Measurements from ENCODE around the gene JPH3. TPM values are rescaled to one million over a fixed set of nuclear protein-coding genes. Genes with fewer than 3 reads are reported as not detected.

The JPH3 gene
- total RNA-seq, 2 donors from 2014 or later: 37.0 to 39.1 TPM

DNA sequence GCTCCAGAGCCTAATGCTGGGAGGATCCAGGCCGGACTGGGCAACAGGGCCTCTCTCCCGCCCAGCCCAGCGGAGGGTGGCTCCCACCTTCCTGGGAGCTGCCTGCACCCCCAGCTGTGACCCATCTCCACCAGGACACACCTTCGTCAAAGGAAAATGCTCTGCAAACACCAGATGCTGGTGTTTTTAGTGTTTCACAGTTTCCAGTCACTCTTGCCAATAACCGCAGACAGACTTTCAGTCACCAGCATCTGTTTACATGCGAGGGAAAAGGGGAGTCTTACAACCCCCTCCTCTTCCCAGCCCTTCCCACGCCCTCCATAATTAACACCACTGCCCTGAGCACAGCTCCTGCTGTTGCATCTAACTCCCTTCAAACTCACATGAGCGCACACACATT is 138.1 kb downstream of the JPH3 start:
- Histone ChIP-seq H3K27me3 (ENCODE audit: control insufficient read depth, insufficient read depth, low read length, poor library complexity, severe bottlenecking) (no peaks in the 10 kb centered on the region), H3K9ac (ENCODE audit: extremely low read depth, low read length, poor library complexity, severe bottlenecking) (no peak overlapping the region), H3K36me3 (ENCODE audit: control insufficient read depth, insufficient read depth, low read length) (peaks cover 53% of the 10 kb centered on the region), H3K4me3 (ENCODE audit: low read length) (no peak overlapping the region), H3K4me1 (ENCODE audit: control insufficient read depth, insufficient read depth, low read length) (no peaks in the 10 kb centered on the region), H3K27ac (ENCODE audit: low read depth, low read length) (no peak overlapping the region), H3K9me3 (ENCODE audit: control insufficient read depth, low read length) (peaks cover 10% of the 10 kb centered on the region)
- H3K36me3 Mint-ChIP-seq (ENCODE audit: low read depth): peaks cover 51% of the 10 kb centered on the region
- H3K27me3 Mint-ChIP-seq (ENCODE audit: insufficient read depth): no peaks in the 10 kb centered on the region
- no peak overlapping the region for H3K27ac Mint-ChIP-seq
- no peaks in the 10 kb centered on the region for H3K9me3 Mint-ChIP-seq
- DNase-seq: no peak
- H3K4me1 Mint-ChIP-seq: no peaks in the 10 kb centered on the region
- TF ChIP-seq, protein P1, sequence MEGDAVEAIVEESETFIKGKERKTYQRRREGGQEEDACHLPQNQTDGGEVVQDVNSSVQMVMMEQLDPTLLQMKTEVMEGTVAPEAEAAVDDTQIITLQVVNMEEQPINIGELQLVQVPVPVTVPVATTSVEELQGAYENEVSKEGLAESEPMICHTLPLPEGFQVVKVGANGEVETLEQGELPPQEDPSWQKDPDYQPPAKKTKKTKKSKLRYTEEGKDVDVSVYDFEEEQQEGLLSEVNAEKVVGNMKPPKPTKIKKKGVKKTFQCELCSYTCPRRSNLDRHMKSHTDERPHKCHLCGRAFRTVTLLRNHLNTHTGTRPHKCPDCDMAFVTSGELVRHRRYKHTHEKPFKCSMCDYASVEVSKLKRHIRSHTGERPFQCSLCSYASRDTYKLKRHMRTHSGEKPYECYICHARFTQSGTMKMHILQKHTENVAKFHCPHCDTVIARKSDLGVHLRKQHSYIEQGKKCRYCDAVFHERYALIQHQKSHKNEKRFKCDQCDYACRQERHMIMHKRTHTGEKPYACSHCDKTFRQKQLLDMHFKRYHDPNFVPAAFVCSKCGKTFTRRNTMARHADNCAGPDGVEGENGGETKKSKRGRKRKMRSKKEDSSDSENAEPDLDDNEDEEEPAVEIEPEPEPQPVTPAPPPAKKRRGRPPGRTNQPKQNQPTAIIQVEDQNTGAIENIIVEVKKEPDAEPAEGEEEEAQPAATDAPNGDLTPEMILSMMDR (conservative IDR thresholded peaks at IDR 0.05): no peak
- no peak overlapping the region for H3K4me3 Mint-ChIP-seq
- 94 to 97% methylated on average over 5 to 8 of the region's 8 CpGs for WGBS, 2 experiments (ENCODE audit: insufficient coverage in 1 of 2, insufficient read length in 1 of 2)

DNA sequence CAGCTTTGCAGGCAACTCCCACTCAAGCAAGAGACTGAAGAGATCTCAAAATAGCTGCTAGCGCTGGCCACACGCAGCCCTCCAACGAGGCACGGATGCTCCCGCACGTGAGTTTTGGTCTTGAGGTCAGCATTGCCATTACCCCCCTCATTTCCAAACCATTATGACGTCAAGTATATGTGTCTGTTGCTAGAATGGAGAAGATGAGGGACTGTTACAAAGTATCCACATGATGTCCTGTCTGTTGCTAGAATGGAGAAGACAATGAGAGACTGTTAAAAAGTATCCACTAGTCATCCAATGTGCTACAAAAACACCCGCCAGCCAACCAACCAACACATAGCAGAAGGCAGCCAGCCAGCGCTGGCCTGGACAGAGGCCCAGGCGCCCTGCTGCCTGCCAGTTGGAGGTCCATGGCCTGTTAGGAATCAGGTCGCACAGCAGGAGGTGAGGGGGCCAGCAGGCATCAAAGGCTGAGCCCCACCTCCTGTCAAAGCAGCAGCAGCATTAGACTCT is 138.7 kb downstream of the JPH3 start:
- no peaks in the 10 kb centered on the region for H3K27me3 ChIP-seq (ENCODE audit: control insufficient read depth, insufficient read depth, low read length, poor library complexity, severe bottlenecking)
- H3K27ac Mint-ChIP-seq: no peak overlapping the region
- H3K36me3 Mint-ChIP-seq (ENCODE audit: low read depth): peaks cover 51% of the 10 kb centered on the region
- DNase-seq: no peak
- H3K27ac ChIP-seq (ENCODE audit: low read depth, low read length): no peak overlapping the region
- peaks cover 10% of the 10 kb centered on the region for H3K9me3 ChIP-seq (ENCODE audit: control insufficient read depth, low read length)
- no peaks in the 10 kb centered on the region for H3K27me3 Mint-ChIP-seq (ENCODE audit: insufficient read depth)
- no peak overlapping the region for H3K4me3 Mint-ChIP-seq
- H3K4me1 Mint-ChIP-seq: no peaks in the 10 kb centered on the region
- no peak overlapping the region for H3K4me3 ChIP-seq (ENCODE audit: low read length)
- no peaks in the 10 kb centered on the region for H3K4me1 ChIP-seq (ENCODE audit: control insufficient read depth, insufficient read depth, low read length)
- TF ChIP-seq, protein P1 (conservative IDR thresholded peaks at IDR 0.05): no peak
- 83 to 93% methylated on average over 2 to 10 of the region's 11 CpGs for WGBS, 2 experiments (ENCODE audit: insufficient coverage in 1 of 2, insufficient read length in 1 of 2)
- H3K9me3 Mint-ChIP-seq: no peaks in the 10 kb centered on the region
- H3K9ac ChIP-seq (ENCODE audit: extremely low read depth, low read length, poor library complexity, severe bottlenecking): no peak overlapping the region
- H3K36me3 ChIP-seq (ENCODE audit: control insufficient read depth, insufficient read depth, low read length): peaks cover 57% of the 10 kb centered on the region

DNA sequence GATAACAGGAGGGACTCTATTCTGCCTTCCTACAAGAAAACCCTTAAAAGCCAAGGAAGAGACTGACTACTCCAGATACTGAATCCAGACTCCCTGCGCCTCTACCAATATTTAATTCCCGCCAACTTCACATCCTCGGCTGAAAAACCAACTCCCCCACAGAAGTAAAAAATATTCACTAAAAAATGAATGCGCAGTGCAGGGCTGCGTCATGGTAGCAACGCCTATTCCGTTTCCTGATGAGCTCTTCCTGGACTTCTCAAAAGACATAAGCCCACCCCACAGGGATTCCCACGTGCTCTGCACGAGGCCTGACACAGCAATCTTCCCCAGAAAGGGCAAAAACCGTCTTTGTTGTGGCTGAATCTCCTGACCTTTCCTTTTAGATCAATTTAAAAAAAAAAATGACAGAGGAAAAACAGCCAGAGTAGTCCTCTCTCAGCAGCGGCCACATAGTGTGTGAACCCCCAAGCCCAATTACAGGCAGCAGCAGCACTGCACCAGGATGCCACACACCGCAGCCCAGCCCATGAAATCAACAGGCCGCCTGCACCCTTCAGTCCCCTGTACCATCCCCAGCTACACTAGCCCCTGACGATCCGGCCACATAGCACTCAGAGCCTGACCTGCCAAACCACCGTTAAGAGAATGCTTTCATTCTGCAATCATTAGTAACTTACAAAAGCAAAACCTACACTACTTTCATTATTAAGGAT is 139.6 kb downstream of the JPH3 start:
- WGBS, 2 experiments (ENCODE audit: insufficient coverage in 1 of 2, insufficient read length in 1 of 2): 95 to 99% methylated on average over 10 to 16 of the region's 16 CpGs

More for the DNA sequence above, 139.6 kb downstream of the JPH3 start:
- H3K36me3 Mint-ChIP-seq (ENCODE audit: low read depth): peaks cover 53% of the 10 kb centered on the region
- no peaks in the 10 kb centered on the region for H3K27me3 ChIP-seq (ENCODE audit: control insufficient read depth, insufficient read depth, low read length, poor library complexity, severe bottlenecking)
- H3K9me3 ChIP-seq (ENCODE audit: control insufficient read depth, low read length): peaks cover 10% of the 10 kb centered on the region
- H3K27ac ChIP-seq (ENCODE audit: low read depth, low read length): no peak overlapping the region
- H3K4me1 ChIP-seq (ENCODE audit: control insufficient read depth, insufficient read depth, low read length): no peaks in the 10 kb centered on the region
- H3K27ac Mint-ChIP-seq: peak overlapping the region; percentile 12
- H3K9ac ChIP-seq (ENCODE audit: extremely low read depth, low read length, poor library complexity, severe bottlenecking): no peak overlapping the region
- no peaks in the 10 kb centered on the region for H3K9me3 Mint-ChIP-seq
- H3K4me1 Mint-ChIP-seq: no peaks in the 10 kb centered on the region
- H3K27me3 Mint-ChIP-seq (ENCODE audit: insufficient read depth): no peaks in the 10 kb centered on the region
- no peak overlapping the region for H3K4me3 Mint-ChIP-seq
- DNase-seq: no peak
- no peak overlapping the region for H3K4me3 ChIP-seq (ENCODE audit: low read length)
- TF ChIP-seq, protein P1 (conservative IDR thresholded peaks at IDR 0.05): no peak
- H3K36me3 ChIP-seq (ENCODE audit: control insufficient read depth, insufficient read depth, low read length): peaks cover 56% of the 10 kb centered on the region

Data from endodermal cell (in vitro differentiated cells).